HG02884 (cell line): ENCODE results near the gene FAM181A.

Source experiments
- ATAC-seq: cut with Tn5 transposase; IDR thresholded peaks from one replicate; pipeline ENCODE4 v1.9.1; 2021; ENCODE audit warnings: mild to moderate bottlenecking, moderate library complexity; ENCODE audit not compliant: unreplicated experiment

FAM181A gene

DNA sequence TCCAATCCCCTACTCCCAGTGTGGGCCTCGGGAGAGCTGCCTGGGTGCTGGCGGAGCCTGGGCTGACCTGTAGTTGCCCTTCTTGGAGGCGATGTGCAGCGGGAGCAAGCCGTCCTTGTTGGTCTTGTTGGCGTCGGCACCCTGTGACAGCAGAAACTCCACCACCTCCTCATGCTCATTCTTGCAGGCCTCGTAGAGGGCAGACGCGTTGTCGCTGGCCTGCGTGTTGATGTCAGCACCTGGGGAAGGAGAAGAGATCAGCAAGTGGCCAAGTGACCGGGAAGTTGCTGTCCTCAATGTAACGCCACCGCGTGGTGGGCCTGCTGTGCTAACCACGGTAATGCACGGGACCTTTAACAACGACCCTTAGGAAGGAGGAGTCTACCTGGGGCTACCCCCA is 20.1 kb downstream of the FAM181A start:
- ATAC-seq = no peak

DNA sequence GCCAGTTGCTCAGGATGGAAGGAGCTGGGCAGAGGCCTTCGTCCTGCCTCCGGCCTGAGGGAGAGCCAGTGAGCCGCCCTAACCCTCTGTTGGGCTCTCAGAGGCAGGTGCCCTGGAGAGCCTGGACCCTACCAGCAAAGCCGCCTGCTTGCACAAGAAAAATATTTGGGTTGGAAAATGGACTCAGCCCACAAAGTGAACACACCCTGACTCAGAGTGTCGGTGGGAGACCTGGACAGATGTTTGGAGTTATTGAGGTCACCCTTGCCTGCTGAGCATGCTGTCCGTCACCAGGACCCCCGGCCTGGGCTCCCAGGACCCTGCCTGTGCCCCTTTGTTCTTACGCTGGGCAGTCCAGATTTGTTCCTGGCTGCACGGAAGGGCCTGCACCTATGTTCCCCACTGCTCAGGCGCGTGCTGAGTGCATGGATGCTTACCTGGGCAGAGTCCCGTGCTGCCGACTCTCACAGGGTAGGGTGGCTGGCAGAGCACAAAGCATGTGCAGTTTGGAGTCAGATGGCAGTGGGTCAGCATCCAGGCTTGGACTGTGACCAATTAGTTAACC is 22.4 kb downstream of the FAM181A start:
- ATAC-seq = no peak

DNA sequence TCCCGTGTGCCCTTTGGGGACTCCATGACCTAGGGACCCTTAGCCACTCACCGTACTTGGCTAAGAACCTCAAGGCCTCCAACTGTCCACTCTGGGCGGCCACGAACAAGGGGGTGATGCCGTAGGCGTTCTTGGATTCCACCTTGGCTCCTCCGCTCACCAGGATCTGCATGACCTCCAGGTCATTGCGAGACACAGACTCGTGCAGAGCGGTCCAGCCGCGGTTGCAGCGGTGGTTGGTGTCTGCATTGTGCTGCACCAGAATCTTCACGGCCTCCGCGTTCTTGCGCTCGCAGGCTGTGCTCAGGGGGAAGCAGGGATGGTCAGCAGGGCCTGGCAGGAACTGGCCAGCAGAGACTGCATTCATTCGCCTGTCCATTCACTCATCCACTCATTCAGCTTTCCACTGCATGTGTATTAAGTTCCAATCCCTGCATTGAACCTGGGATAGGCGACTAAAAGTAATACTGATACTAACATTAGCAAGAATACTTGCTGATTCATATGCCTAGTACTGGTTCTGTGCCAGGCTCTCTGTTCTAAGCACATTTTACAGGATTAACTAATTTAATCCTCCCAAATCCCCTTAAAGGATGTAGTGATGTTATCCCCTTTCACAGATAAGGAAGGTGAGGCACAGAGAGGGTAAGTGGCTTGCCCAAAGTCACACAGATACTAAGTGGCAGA is 23.9 kb downstream of the FAM181A start:
- no peak for ATAC-seq

DNA sequence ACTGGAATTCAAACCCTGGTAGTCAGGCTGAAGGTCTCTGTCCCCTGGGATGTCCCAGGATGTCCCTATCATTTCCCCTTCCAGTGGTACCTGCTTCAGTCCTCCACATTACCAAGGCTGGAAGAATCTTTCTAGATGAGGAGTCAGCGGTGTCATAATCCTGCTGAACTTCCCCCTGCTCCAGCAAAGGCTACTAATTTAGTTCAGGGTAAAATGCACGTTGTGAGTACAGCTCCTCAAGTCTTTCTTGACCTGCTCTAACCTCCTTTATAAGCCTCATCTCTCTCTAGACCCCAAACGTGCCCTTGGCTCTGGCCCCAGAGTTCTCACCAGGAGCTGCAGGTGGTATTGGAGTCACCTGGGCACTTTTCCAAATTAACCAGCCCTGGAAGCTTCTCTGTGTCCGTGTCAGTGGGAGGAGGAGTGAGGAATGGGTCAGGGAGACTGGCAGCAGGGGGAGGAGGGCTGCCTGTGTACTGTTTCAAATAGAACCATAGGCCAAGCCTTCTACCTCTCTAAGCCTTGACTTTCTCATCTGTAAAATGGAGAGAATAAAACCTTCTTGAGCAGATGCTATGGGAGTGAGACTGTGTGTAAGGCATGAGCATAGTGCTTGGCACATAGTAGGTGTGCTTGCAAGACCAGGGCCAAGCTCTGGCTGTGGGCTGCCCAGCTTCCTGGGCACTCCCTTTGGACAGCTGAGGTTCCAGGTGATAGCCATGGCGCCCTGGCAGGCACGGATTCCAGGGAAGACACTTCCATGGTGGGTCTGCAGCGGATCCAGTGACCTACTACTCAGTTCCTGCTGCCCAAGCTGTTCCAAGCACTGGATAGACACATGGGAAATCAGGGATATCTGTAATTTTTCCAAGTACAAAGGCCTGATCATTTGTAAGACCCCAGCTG is 24.7 kb downstream of the FAM181A start:
- ATAC-seq = no peak

DNA sequence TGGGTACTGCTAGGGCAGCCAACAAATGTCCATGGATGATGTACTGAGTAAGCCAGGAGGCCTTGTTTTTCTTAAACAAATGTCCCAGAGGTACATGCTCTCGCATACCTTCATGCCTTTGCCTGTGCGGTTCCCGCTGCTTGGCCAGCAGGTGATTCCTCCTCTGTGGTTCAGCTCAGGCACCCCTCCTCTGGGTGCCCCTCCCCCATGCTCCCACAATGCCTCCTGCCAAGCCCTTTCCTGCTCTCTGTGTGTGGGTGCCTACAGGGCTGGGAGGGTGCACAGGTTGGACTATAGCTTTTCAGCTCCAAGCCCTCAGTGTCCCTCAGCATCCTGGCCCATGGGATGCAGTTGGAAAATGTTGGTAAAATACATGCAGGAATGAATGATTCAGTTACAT is 25.7 kb downstream of the FAM181A start:
- ATAC-seq = no peak

DNA sequence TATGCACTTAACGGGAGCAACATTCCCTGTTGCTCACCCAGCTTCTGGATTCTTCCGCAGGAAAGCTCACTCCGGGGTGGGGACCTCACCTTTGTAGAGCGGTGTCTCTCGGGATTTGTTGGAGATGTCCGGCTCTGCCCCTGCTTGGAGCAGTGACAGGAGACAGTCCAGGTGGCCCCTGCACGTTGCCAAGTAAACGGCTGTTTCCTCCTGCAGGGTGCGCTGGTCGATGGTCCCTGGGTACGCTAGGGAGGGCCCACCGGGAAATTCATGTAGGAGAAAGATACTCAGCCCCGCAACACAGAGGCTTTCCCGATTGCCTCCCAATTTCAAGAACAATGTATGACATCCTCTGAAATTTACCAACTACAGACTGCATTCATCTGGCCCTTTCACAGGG is 26.1 kb downstream of the FAM181A start:
- no peak for ATAC-seq

DNA sequence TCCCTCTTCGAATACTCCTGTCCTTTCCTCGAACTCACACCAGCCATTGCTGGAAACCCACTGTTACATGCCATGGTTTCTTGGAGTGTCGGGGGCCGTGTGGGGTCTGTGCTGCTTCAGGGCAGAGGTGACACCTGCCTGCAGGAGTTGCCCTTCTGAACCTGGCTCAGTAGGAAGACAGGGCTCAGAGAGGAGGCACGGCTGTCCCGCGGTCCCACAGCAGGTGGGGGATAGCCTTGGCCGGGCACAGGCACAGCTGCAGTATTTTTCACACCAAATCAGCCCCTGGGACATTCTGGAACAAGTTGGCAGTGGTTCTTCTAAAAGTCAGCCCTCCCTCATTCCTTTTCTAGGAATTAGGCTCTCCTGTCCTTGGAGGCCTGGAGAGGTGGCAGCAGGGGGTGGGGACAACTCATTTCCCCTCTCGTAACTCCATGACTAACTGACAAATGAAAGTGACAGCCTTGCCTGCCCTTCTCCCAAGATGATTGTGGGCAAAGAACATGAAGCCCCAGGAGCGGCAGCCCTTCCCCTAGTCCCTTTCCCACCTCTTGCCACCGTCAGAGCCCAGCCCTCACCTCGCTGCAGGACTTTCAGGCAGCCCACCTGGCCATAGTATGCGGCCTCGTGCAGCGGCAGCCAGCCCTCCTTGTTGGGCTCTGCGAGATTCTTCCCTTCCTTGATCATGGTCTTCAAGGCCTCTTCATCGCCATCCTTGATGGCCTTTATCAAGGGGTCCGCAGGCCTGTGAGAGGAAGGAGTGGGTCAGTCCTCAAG is 26.8 kb downstream of the FAM181A start:
- ATAC-seq = no peak

DNA sequence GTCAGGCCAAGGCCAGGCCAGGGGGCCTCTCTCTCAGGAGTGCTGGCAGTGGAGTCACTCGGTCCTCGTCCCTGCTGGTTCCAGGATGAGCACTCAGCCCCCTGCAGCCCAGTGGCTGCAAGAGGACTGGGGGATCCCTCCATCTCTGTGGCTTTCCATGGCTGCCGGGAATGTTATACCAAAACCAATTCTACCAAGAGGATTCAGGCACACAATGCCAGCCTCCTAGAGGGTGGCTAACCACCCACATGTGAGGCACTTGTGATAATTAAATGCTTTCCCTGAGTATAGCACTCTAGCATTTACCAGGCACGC is 27.3 kb downstream of the FAM181A start:
- ATAC-seq = no peak

DNA sequence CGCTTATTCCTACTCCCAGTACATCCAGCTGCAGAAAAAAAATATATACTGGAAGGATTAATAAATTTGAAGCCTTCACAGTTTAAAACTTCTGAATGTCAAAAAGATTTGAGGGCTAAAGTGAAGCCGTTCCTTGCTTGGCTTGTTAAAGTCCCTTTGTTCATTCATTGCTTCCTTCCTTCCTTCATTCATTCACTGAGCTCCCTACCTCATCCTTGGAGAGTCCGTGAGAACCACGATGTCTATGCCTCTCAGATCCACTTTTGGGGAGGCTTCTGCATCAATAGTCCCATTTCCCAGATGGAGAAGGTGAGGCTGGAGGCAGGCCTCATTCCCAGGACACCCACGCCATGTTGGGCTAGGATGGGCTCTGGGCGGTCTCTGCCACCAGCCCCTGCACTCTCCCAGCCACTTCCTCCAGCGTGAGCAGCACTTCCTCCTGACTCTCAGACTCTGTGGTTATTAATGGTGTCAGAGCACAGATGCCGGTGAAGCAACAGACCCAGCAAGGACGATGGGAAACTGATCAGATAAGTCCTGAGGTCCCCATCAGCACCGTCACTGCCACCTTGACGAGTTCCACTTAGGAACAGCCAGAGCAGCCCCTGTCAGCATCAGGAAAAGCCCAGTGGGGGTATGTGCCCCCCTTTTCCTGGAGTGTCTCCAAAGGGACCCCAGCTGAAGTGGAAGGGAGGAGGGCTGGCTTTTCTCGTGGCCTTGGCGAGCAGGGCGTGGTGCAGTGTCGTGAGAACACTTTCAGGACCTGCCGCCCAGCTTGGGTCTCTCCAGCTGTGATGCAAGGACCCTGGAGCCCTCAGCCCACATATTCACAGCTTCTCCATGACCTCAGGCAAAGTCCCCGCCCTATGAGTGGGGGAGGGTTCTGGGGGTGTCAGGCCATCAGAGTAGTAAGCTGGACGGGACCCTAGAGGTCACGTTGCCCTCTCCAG is 28.0 kb downstream of the FAM181A start:
- no peak for ATAC-seq

DNA sequence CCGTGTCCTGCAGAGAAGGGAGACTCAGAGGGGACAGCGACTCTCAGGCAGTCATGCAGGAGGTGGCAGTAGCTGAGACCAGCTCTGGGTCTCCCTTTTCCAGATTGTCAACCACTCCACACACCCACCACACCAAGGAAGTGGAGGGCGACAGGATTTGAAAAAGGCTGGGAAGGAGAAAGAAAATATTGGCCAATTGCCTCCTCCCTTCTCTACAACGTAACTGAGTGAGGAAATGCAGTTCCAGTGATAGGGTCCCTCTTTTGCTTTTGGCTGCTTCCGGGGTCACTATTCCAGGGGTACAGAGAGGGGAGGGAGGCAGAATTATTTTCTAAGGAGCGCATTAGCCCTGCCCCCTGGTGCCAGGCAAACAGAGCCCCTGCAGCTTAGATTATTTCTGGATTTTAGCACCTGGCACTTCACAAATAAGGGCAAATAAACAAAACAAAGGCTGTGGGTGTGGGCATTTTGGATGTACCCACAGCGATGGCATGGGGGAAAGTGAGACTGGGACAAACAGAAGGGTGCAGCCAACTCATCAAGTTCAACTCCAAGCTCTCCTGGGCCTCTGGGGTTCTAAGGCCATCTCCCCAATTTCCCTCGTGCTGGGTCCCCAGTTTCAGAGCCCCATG is 28.8 kb downstream of the FAM181A start:
- ATAC-seq = no peak

DNA sequence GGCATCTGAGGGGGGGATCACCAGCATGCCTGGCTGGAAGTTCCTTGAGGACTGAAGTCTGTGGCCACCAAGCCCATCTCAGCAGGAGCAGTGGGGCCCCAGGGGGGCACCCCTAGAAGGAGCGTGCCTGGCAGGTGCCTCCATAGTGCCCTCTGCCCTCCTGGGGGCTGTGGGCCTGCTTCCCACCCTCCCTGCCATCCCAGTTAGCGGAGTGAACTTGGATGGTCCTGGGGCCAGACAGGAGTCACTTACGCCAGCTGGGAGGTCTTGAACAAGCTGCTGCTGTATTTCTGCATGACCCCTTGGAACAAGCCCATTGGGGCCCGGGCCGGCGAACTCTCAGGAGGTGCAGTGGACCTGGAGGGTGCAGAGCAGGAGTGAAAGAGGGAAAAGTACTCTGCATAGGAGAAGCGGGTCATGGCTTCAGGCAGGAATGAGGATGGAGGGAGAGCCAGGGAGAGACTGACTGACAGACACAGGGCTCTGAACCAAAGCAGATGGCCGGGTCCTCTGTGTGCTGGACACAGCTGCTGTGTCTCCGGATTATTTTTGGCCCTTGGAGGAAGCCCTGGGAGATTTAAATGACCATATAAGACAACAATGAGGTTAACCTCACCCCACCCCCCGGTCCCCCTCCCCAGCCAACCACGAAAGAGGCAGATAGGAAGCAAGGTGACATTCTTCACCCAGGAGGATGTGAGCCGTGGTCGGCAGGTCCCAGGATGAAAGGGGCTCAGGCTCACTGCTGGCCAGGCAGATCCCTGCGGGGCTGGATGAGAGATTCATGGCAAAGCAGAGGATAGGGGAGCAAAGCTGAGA is 29.6 kb downstream of the FAM181A start:
- no peak for ATAC-seq

DNA sequence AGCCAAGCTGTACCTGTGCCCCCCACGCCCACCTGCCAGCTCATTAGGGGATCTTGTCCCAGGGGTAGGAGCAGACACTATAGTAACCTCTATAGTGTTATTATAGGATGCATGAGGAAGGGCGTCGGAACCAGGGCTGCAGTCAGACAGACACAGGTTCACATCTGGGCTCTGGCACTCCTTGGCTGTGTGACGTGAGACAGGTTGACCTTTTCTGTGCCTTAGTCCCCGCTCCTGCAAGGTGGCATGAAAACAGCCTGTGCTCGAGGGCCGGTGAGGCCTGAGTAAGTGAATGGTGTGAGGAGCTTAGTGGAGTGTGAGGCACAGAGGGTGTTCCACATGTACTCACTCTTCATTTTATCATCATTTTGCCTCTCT is 30.2 kb downstream of the FAM181A start:
- ATAC-seq = no peak

DNA sequence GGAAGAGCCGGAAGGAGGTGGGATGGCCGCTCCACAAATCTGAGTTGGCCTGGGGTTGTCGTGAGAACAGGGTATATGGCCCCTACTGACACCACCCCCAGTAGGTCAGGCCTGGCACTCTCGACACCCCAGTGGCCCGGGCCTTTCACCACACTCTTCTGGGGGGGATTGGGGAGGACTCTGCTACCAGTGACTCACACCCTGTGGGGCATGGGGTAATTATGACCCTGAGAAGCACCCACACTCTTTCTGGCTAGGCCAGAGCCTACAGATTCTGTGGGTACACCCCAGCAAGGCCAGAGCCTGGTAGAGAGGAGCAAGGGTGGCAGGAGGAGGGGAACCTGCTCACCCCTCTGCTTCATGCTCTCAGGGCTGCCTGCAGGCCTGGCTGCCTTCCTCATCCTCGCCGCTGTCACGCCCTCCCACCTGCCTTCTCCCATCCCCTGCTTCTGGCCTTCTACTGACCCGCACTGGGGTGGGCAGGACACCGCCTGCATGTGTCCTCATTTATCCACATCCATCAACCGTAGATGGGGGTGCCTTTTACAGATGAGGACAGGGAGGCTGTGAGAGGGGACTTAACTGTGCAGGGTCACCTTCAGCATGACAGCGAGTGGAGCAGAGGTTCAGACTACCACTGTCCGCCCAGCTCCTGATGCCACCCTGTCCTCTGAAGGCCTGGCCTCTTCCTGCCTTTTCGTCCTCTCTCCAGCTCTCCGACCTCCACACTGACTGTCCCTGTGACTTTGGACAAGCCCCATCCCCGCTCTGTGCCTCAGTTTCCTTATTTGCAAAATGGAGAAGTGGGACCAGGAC is 30.8 kb downstream of the FAM181A start:
- ATAC-seq = no peak

DNA sequence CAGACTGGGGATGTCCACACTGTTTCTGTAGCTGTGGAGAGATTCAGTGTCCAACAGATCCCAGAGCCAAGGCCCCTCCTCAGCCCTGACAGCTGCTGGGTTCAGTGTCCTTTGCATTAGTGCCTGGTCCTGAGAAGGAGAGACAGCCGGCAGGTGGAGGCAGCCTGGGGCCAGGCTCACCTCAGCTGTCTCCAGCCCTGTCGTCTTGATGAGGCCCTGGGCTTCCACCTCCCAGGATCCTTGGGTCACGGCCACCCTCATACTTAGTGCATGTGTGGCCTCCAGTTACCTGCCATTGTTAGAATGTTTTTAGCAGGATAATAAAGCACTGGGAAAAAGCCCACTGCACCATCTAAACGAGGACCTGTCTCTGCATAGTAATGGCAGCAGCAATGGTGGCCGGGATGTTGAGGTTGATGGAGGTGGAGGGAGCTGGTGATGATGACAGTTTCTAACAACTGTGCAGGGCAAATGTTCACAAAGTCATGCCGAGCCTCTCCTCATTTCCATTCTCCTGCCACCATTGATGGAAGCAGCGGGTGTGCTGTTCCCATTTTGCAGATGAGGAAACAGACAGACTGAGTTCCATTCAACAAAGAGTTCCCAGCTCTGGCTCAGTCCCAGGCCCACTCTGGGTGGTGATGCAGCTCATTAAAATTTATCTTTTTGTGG is 31.6 kb downstream of the FAM181A start:
- no peak for ATAC-seq

DNA sequence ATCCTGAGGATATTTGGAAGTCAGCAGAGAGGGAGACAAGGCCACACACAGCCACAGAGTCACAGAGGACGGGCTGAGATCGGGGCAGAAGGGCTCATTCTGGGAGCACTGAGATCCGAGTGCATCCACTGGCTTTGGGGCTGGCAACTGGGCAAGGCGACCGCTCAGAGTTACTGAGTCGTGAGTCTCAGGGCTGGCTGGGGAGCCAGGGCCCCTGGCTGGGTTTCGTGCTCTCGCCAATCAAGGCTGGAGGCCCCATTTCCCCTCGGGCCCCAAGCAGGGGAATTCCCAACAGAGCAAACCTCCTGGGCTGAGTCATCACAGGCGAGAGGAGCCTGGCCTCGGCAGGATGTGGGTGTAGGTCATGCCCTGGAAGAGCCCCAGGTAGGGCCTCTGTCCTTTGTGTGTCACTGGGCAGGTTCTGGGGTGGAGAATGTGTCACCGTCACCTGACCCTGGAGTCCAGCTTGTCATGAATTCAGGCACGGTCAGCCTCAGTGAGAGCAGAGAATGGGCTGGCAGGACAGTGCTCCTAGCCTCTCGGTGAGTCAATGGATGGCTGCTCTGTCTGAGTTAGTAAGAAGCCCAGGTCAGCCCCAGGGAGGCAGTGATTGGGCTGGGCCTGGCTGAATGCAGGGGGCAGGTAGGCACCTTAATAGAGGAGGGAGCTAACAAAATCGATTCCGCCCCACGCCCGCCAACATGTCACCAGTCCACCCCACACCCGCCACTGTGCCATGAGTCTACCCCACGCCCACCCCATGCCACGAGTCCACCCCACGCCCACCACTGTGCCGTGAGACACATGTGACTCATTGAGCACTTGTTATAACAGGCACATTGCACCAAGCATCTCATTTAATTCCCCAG is 32.3 kb downstream of the FAM181A start:
- ATAC-seq = peak; percentile 67

DNA sequence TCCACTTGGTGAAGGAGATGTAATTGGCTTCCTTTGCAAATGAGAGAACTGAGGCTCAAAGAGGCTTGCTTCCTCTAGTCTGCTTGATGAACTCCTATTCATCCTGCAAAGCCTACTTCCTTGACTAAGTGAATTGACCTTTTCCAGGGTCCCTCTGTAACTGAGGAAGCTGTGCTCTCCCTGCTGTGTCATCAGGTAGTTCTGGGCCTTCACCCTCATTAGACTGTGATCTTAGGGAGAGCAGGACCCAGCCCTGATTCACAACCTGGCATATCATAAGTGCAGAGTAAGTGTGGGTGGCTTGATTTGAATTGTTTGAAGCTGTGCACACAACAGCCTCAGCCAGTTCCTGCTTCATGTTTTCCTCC is 32.9 kb downstream of the FAM181A start:
- no peak for ATAC-seq
